K562 (cell line): ENCODE results near the gene CCNB1IP1. TPM values are rescaled to one million over a fixed set of nuclear protein-coding genes. Genes with fewer than 3 reads are reported as not detected.
A peak's percentile ranks its signal among the peaks of the same experiment; 100 is the strongest.

Source experiments
- CBX2 ChIP-seq: fragments of 200-600 bp; sonication (generic); IDR thresholded peaks from one replicate; pipeline ENCODE4 v1.6.1; 2012; ENCODE audit warnings: mild to moderate bottlenecking, low read length, inconsistent platforms; ENCODE audit not compliant: insufficient read depth, poor library complexity, severe bottlenecking
- CHD2 ChIP-seq: IDR thresholded peaks from 2 replicates; pipeline ENCODE4 v1.6.1; 2011; ENCODE audit warnings: low read depth, low read length
- FOXJ2 ChIP-seq: fragments of 200-800 bp; sonication (Bioruptor generic); IDR thresholded peaks from 2 replicates; pipeline ENCODE4 v1.6.1; 2016; ENCODE audit warnings: missing genetic modification characterization, missing compliant biosample characterization
- GTF2A2 ChIP-seq: IDR thresholded peaks from 2 replicates; pipeline ENCODE4 v1.6.1; 2016; ENCODE audit warnings: mild to moderate bottlenecking, missing genetic modification characterization, missing compliant biosample characterization
- MTA2 ChIP-seq: fragments of 450-650 bp; IDR thresholded peaks from 2 replicates; pipeline ENCODE4 v1.6.1; 2016; ENCODE audit warnings: low read depth
- MYNN ChIP-seq, 2 experiments: sonication (generic); formaldehyde crosslinking in 1 of 2; IDR thresholded peaks; 2 replicates each; pipeline versions ENCODE4 v1.5.0 to v1.6.1; 2016 to 2020; ENCODE audit warnings: antibody characterized with exemption in 1 of 2, missing genetic modification reagents in 1 of 2
- NFXL1 ChIP-seq: fragments of 450-650 bp; formaldehyde crosslinking; IDR thresholded peaks from 2 replicates; pipeline ENCODE4 v1.4.0; 2021; ENCODE audit warnings: mild to moderate bottlenecking
- NFYB ChIP-seq: IDR thresholded peaks from 2 replicates; pipeline ENCODE4 v1.6.1; 2011; ENCODE audit warnings: mild to moderate bottlenecking, moderate library complexity; ENCODE audit not compliant: insufficient read length; ENCODE audit errors: extremely low read depth
- POLR2AphosphoS2 ChIP-seq: IDR thresholded peaks from 2 replicates; pipeline ENCODE4 v1.6.1; 2012; ENCODE audit warnings: low read length, improper control_type of control experiment
- POLR2AphosphoS5 ChIP-seq: IDR thresholded peaks from 2 replicates; pipeline ENCODE4 v1.6.1; 2011; ENCODE audit warnings: mild to moderate bottlenecking, low read depth, low read length, moderate library complexity; ENCODE audit not compliant: control insufficient read depth, insufficient read depth
- POLR2H ChIP-seq: IDR thresholded peaks from 2 replicates; pipeline ENCODE4 v1.6.1; 2016; ENCODE audit warnings: missing genetic modification characterization, low read depth, mild to moderate bottlenecking, control low read depth, missing compliant biosample characterization, moderate library complexity
- PURB ChIP-seq: sonication (generic); formaldehyde crosslinking; IDR thresholded peaks from 2 replicates; pipeline ENCODE4 v1.9.0; 2021; ENCODE audit warnings: low read depth, mild to moderate bottlenecking, missing genetic modification reagents
- SETDB1 ChIP-seq: IDR thresholded peaks from one replicate; pipeline ENCODE4 v1.6.1; 2012; ENCODE audit warnings: low read length, control low read depth, inconsistent platforms
- SP1 ChIP-seq: sonication (generic); formaldehyde crosslinking; IDR thresholded peaks from 2 replicates; pipeline ENCODE4 v1.8.1; 2022; ENCODE audit warnings: mild to moderate bottlenecking, missing genetic modification reagents
- TCF7L2 ChIP-seq: fragments of 150-350 bp; IDR thresholded peaks from 2 replicates; pipeline ENCODE4 v1.6.1; 2016; ENCODE audit warnings: low read depth, mild to moderate bottlenecking, low read length, moderate library complexity
- TRIM28 ChIP-seq: fragments of 450-650 bp; IDR thresholded peaks from 2 replicates; pipeline ENCODE4 v1.6.1; 2017
- YY1 ChIP-seq, 3 experiments: IDR thresholded peaks; 2 replicates each; pipeline ENCODE4 v1.6.1; 2011; ENCODE audit warnings: low read length in 2 of 3, mild to moderate bottlenecking in 2 of 3, moderate library complexity in 2 of 3, borderline replicate concordance in 1 of 3, control low read depth in 1 of 3, low read depth in 1 of 3; ENCODE audit not compliant: insufficient read depth in 3 of 3, insufficient replicate concordance in 2 of 3, control insufficient read depth in 1 of 3, insufficient read length in 1 of 3; ENCODE audit errors: extremely low read depth in 1 of 3
- ZBTB1 ChIP-seq: sonication (generic); formaldehyde crosslinking; IDR thresholded peaks from 2 replicates; pipeline ENCODE4 v1.8.1; 2023; ENCODE audit warnings: missing genetic modification reagents, low read depth, mild to moderate bottlenecking, borderline replicate concordance
- ZNF232 ChIP-seq: sonication (generic); formaldehyde crosslinking; IDR thresholded peaks from 2 replicates; pipeline ENCODE4 v1.8.0; 2022; ENCODE audit warnings: mild to moderate bottlenecking, missing genetic modification reagents
- ZNF589 ChIP-seq: fragments of 200-800 bp; sonication (Bioruptor generic); IDR thresholded peaks from 2 replicates; pipeline ENCODE4 v1.6.1; 2016; ENCODE audit warnings: low read depth, missing genetic modification characterization, missing compliant biosample characterization
- ZNF707 ChIP-seq: fragments of 250-450 bp; sonication (Bioruptor Pico); conservative IDR thresholded peaks from 2 replicates; pipeline ENCODE4 v1.8.0; 2022; ENCODE audit warnings: inconsistent platforms, mild to moderate bottlenecking, moderate library complexity
- ZNF75A ChIP-seq: fragments of 450-650 bp; formaldehyde crosslinking; IDR thresholded peaks from 2 replicates; pipeline ENCODE4 v1.4.0; 2020; ENCODE audit warnings: mild to moderate bottlenecking
- ZSCAN32 ChIP-seq: fragments of 450-650 bp; formaldehyde crosslinking; IDR thresholded peaks from 2 replicates; pipeline ENCODE4 v1.4.0; 2020; ENCODE audit warnings: mild to moderate bottlenecking, moderate library complexity
- polyA plus RNA-seq, 8 experiments: library from polyadenylated mRNA; depleted of rRNA in 4 of 8; stranded (reverse) in 5 of 8; unstranded in 3 of 8; fragments of >200 nt; fragmentation: Nextera tagmentation in 2 of 8; fragmentation: Illumina TruSeq in 1 of 8; extraction: Ambion mirVana in 2 of 8; extraction: Trizol in 1 of 8; gene quantifications; 2 replicates each; pipeline versions ENCODE4 v1.2.1 to v1.2.3, GENCODE V29; 2011 to 2014; ENCODE audit warnings: inconsistent platforms in 1 of 8, missing spikeins in 1 of 8
- total RNA-seq, 7 experiments: library from RNA; depleted of rRNA in 6 of 7; stranded (reverse); fragments of >200 nt in 6 of 7; fragmentation: Illumina TruSeq in 2 of 7; extraction: Trizol in 2 of 7; gene quantifications; 2 replicates each; pipeline versions ENCODE4 v1.2.1 to v1.2.3, GENCODE V29; 2011 to 2021; ENCODE audit warnings: low replicate concordance in 1 of 7
- TF ChIP-seq, protein P1 (sequence below): sonication (generic); formaldehyde crosslinking; IDR thresholded peaks from 2 replicates; pipeline ENCODE4 v1.8.0; 2023; ENCODE audit warnings: missing genetic modification reagents, mild to moderate bottlenecking, borderline replicate concordance
- TF ChIP-seq, protein P2 (sequence below): fragments of 250-450 bp; sonication (Bioruptor Pico); IDR thresholded peaks from 2 replicates; pipeline ENCODE4 v1.6.1; 2021; ENCODE audit warnings: mild to moderate bottlenecking

Gene CCNB1IP1
- total and polyA plus RNA-seq, 9 of the 15 experiments (the other 6 are each of a cell fraction or from before 2014, with no cell fraction given): 51.8 to 152 (median 81.0) TPM

DNA sequence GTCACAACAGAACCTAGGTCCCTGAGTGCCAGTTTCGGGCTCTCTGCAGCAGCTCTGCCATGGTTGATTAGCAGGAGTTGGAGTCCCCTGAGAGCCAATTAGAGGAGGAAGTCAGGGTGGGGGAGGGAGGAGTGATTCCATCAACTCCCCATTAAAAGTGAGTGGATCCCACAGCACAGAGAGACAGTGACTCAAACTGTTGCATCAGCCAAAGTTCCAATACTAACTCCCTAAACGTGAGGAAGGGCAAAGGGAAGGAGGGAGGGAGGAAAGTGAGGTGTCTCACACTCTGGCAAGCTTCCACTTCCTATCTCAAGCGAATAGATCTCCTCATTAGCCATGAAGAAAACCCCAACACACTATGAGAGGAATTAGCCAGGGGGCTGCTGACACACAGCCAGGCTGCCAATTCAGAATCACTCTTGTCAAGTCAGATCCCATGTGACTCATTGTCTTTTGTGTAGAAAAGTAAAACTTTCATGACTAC lies 70.4 kb downstream of the CCNB1IP1 start (continued):
- TF ChIP-seq, protein P1, sequence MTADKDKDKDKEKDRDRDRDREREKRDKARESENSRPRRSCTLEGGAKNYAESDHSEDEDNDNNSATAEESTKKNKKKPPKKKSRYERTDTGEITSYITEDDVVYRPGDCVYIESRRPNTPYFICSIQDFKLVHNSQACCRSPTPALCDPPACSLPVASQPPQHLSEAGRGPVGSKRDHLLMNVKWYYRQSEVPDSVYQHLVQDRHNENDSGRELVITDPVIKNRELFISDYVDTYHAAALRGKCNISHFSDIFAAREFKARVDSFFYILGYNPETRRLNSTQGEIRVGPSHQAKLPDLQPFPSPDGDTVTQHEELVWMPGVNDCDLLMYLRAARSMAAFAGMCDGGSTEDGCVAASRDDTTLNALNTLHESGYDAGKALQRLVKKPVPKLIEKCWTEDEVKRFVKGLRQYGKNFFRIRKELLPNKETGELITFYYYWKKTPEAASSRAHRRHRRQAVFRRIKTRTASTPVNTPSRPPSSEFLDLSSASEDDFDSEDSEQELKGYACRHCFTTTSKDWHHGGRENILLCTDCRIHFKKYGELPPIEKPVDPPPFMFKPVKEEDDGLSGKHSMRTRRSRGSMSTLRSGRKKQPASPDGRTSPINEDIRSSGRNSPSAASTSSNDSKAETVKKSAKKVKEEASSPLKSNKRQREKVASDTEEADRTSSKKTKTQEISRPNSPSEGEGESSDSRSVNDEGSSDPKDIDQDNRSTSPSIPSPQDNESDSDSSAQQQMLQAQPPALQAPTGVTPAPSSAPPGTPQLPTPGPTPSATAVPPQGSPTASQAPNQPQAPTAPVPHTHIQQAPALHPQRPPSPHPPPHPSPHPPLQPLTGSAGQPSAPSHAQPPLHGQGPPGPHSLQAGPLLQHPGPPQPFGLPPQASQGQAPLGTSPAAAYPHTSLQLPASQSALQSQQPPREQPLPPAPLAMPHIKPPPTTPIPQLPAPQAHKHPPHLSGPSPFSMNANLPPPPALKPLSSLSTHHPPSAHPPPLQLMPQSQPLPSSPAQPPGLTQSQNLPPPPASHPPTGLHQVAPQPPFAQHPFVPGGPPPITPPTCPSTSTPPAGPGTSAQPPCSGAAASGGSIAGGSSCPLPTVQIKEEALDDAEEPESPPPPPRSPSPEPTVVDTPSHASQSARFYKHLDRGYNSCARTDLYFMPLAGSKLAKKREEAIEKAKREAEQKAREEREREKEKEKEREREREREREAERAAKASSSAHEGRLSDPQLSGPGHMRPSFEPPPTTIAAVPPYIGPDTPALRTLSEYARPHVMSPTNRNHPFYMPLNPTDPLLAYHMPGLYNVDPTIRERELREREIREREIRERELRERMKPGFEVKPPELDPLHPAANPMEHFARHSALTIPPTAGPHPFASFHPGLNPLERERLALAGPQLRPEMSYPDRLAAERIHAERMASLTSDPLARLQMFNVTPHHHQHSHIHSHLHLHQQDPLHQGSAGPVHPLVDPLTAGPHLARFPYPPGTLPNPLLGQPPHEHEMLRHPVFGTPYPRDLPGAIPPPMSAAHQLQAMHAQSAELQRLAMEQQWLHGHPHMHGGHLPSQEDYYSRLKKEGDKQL: no peak
- TF ChIP-seq POLR2H (tag) (no peak), YY1 (IDR thresholded peaks at IDR 0.05; ENCODE audit: borderline replicate concordance in 1 of 3, control insufficient read depth in 1 of 3, extremely low read depth in 1 of 3, insufficient read depth in 3 of 3, insufficient read length in 1 of 3, insufficient replicate concordance in 2 of 3, low read depth in 1 of 3, low read length in 2 of 3) (no peak), CBX2 (no peak), ZNF75A (CRISPR knock-in tag) (no peak), GTF2A2 (tag) (no peak), ZSCAN32 (CRISPR knock-in tag) (peak; percentile 97), FOXJ2 (no peak), MTA2 (no peak), SETDB1 (no peak), ZBTB1 (no peak), TRIM28 (no peak), POLR2AphosphoS5 (no peak), PURB (CRISPR knock-in tag) (no peak), CHD2 (no peak), ZNF232 (CRISPR knock-in tag) (no peak), MYNN (IDR thresholded peaks at IDR 0.05) (no peak), MYNN (CRISPR knock-in tag; IDR thresholded peaks at IDR 0.05) (no peak), SP1 (CRISPR knock-in tag) (no peak), NFYB (no peak), NFXL1 (CRISPR knock-in tag) (no peak), TCF7L2 (no peak), ZNF589 (no peak), POLR2AphosphoS2 (no peak), ZNF707 (no peak)
- TF ChIP-seq, protein P2, sequence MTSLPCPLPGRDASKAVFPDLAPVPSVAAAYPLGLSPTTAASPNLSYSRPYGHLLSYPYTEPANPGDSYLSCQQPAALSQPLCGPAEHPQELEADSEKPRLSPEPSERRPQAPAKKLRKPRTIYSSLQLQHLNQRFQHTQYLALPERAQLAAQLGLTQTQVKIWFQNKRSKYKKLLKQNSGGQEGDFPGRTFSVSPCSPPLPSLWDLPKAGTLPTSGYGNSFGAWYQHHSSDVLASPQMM: no peak
